GM12801 (cell line): ENCODE results near the gene ZNF385A.

Experiments used
- TF ChIP-seq, protein P1 (sequence below): IDR thresholded peaks from one replicate; pipeline ENCODE4 v1.5.1; 2011; ENCODE audit warnings: control low read depth; ENCODE audit not compliant: insufficient read length; ENCODE audit errors: extremely low read depth

Gene ZNF385A

DNA sequence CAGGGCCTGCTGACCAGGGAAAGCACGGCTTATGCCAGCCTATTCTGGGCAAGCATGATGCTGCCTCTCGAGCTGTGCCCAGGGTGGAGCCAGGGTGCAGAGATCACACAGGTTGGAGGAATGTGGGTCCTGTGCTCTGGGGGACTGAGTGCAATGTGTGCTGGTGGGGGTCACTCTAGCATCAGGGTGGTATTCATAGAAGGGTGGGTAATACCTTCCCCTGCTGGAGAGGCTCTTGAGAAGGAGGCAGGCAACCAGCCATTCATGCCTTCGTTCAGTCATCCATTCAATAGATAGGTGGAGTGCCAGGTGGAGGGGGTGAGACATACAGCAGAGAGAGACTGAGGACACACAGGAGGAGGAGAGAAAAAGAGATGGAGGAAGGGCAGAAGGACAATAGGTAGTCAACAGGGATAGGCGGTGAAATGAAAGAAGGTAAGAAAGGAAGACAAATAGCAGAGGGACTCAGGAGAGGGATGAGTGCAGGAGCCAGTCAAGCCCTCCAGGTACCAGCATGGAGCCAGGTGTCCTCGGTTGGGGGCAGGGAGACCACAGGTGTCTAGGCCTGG lies 5.2 kb upstream of the ZNF385A start:
- TF ChIP-seq, protein P1, sequence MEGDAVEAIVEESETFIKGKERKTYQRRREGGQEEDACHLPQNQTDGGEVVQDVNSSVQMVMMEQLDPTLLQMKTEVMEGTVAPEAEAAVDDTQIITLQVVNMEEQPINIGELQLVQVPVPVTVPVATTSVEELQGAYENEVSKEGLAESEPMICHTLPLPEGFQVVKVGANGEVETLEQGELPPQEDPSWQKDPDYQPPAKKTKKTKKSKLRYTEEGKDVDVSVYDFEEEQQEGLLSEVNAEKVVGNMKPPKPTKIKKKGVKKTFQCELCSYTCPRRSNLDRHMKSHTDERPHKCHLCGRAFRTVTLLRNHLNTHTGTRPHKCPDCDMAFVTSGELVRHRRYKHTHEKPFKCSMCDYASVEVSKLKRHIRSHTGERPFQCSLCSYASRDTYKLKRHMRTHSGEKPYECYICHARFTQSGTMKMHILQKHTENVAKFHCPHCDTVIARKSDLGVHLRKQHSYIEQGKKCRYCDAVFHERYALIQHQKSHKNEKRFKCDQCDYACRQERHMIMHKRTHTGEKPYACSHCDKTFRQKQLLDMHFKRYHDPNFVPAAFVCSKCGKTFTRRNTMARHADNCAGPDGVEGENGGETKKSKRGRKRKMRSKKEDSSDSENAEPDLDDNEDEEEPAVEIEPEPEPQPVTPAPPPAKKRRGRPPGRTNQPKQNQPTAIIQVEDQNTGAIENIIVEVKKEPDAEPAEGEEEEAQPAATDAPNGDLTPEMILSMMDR: no peak

DNA sequence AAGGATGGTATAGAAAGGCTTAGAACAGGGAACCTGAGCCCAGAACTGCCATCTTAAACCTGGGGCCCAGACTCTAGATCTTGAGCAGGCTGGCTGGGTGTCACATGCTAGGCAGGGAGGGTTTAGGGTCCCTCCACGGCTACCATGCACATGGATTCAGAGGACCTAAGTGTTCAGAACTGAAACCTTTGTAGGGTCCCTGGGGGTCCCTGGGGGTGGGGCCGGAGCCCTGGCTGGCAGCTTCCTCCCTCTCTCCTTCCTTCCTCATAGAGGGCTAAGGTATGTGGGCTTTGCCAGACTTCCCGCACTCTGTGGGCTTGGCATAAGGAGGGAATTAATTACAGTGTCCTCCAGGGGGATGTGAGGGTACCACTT lies 4.6 kb upstream of the ZNF385A start:
- TF ChIP-seq, protein P1: no peak

DNA sequence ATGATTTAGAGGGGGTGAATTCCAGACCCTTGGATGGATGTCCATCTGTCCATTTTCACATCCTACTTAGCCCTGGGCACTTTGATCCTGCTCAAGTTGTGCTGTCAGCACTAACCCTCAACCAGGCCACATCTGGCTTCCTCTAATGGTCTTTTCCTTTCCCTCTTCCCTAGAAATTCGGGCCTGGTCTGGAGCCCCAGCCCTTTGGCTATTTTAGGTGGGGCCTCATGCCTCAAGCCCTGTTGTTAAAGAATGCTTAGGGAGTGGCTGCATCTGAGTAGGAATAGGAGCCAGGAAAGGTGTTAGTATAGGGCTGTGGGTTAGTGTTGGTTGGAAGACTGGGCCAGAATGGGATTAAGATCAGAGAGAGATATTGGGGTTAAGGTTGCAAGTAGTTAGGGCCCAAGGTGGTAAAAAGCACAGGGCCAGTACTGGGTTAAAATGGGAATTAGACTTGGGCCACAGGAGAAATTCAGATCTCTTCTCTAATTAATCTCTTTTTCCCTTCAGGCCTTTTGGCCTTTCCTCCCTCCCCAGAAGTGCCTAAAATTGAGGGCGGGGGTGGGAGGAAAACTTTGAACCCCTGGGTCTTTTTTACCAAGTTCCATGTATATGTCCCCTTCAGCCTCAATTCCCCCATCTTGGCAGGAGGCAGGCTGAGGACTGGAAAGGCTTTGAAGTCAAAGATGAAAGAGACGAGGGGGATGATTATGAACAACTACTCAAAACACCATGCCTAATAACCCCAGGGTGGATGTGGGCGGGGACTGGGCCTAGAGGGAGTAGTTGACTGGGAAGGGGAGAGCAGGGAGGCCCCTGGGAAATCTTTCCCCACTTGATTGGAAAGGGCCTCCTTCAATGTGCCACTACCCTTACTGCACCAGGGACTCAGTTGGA lies 4.0 kb upstream of the ZNF385A start:
- TF ChIP-seq, protein P1: no peak

DNA sequence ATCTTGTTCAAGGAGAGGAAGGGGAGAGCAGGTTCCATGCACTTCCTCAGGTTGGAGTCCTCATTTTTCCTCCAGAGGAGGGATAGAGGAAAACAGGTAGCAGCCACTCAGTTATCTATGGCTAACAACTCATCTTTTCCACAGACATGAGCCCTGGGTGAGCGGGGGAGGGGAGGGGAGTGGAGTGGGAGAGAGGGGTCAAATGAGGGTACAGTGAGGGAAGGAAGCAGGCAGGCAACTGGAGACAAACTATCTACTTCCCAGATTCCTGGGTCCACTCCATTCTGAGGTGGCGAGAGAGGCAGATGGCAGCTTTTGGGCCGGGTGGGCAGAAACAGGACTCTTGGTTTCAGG lies 2.6 kb upstream of the ZNF385A start:
- TF ChIP-seq, protein P1: no peak

DNA sequence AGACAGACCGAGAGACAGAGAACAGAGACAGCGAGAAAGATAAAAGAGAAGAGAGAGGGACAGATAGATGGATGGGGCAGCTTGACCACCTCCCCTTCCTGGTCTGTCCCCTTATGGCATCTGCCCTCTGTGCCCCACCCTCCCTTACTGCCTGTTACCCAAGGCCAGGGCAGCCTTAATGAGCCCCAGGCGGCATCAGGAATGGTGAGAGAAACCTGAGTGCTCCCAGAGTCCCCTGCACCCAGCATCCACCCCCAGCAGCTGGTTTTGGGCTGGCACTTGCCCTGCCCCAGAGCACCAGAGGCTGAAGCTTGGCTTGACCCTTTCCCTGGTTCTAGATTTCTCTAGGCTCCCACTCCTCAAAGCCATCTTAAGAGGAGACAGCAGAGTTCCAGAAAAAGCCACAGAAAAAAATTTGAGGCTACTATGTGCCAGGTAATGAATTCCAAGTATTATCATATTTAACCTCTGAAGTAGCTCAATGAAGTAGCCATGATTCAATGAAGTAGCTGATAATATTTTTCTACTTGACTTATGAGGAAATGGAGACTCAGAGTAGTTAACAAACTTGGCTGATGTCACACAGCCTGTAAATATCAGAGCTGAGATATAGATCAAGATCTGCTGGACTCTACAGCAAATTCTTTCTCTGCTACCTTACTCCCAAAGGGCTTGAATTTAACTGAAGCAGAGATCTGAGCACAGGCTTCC lies 2.0 kb upstream of the ZNF385A start:
- TF ChIP-seq, protein P1: no peak

DNA sequence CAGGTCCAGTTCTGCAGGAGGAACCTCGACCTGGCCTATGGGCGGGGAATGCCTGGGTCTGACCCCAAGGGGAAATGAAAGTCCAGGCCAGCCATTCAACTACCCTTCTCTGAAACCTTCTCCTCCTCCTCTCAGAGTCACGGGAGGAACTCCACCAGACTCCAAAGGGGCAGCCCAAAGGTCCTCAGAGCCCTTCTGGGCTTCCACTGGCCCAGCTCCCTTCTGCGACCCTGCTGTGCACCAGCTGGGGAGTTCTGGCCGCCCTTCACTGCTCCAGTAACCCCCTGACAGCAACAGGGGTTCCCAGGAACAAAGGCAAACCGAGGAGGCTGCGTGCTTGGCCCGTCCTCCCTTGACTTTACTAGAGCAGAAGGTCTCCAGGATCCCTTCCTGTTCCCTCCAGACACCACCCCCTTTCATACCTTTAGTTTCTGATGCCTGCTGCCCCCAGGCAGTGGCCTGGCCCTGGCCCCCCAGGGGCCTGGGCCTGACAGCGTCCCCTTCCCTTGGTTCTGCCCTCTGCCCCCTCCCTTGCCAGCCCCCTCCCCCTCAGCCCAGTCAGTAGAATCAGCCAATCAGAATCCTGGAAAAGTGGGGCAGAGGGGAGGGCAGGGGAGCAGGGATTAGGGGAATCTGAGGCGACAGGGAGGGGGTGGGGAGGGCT lies 850 bp upstream of the ZNF385A start:
- TF ChIP-seq, protein P1: no peak

DNA sequence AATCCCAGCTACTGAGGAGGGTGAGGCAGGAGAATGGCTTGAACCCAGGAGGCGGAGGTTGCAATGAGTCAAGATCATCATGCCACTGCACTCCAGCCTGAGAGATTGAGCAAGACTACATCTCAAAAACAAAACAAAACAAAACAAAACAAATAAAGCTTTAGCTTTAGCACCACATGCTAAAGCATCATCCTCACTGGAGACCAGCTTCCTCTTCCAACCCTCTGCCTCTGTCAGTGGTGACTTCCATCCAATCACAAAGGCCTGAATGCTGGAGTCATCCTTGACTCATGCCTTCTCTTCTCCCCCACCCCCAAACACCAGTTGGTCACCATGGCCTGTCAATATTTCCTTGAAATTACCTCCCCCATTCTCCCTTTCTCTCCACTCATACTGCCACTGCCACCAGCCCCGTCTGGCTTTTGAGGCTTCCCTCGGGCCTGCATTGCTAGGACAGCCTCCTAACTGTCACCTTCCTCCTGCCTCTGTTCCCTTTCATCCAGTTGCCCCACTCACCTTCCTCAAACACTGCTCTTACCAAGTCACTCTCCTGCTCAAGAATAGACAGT lies 1.4 kb downstream of the ZNF385A start:
- TF ChIP-seq, protein P1: no peak
